Measurements from ENCODE around the gene NMRK2. TPM values are rescaled to one million over a fixed set of nuclear protein-coding genes. Genes with fewer than 3 reads are reported as not detected.

Gene NMRK2
- total and polyA plus RNA-seq, 2 of the 13 experiments (the other 11 are each of a cell fraction or from before 2014, with no cell fraction given): not detected

- TF ChIP-seq, protein P1, sequence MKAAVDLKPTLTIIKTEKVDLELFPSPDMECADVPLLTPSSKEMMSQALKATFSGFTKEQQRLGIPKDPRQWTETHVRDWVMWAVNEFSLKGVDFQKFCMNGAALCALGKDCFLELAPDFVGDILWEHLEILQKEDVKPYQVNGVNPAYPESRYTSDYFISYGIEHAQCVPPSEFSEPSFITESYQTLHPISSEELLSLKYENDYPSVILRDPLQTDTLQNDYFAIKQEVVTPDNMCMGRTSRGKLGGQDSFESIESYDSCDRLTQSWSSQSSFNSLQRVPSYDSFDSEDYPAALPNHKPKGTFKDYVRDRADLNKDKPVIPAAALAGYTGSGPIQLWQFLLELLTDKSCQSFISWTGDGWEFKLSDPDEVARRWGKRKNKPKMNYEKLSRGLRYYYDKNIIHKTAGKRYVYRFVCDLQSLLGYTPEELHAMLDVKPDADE (CRISPR knock-in tag; IDR thresholded peaks at IDR 0.05): no peak
- TF ChIP-seq ZNF550 (CRISPR knock-in tag; IDR thresholded peaks at IDR 0.05; ENCODE audit: borderline replicate concordance) (no peak), ATF2 (CRISPR knock-in tag; IDR thresholded peaks at IDR 0.05) (no peak), ZNF775 (CRISPR knock-in tag; IDR thresholded peaks at IDR 0.05; ENCODE audit: borderline replicate concordance) (no peak), BORCS8-MEF2B (CRISPR knock-in tag; IDR thresholded peaks at IDR 0.05) (no peak), ZNF557 (CRISPR knock-in tag; IDR thresholded peaks at IDR 0.05) (no peak), RXRB (CRISPR knock-in tag; IDR thresholded peaks at IDR 0.05; ENCODE audit: borderline replicate concordance) (no peak), ZFY (CRISPR knock-in tag; IDR thresholded peaks at IDR 0.05) (peak; percentile 48), CTCF (CRISPR knock-in tag; IDR thresholded peaks at IDR 0.05) (no peak), HBP1 (CRISPR knock-in tag; IDR thresholded peaks at IDR 0.05; ENCODE audit: low read depth) (0 out of 2 replicates have a peak, but pooled peaks have one; percentile 17), ZNF547 (CRISPR knock-in tag; IDR thresholded peaks at IDR 0.05) (no peak), FOSL2 (CRISPR knock-in tag; IDR thresholded peaks at IDR 0.05) (no peak), RBFOX2 (IDR thresholded peaks at IDR 0.05; ENCODE audit: low read depth, low read length) (peak; percentile 62), ZNF558 (CRISPR knock-in tag; IDR thresholded peaks at IDR 0.05; ENCODE audit: borderline replicate concordance) (no peak), MYNN (CRISPR knock-in tag; IDR thresholded peaks at IDR 0.05; ENCODE audit: low read depth) (no peak)
- TF ChIP-seq, protein P2, sequence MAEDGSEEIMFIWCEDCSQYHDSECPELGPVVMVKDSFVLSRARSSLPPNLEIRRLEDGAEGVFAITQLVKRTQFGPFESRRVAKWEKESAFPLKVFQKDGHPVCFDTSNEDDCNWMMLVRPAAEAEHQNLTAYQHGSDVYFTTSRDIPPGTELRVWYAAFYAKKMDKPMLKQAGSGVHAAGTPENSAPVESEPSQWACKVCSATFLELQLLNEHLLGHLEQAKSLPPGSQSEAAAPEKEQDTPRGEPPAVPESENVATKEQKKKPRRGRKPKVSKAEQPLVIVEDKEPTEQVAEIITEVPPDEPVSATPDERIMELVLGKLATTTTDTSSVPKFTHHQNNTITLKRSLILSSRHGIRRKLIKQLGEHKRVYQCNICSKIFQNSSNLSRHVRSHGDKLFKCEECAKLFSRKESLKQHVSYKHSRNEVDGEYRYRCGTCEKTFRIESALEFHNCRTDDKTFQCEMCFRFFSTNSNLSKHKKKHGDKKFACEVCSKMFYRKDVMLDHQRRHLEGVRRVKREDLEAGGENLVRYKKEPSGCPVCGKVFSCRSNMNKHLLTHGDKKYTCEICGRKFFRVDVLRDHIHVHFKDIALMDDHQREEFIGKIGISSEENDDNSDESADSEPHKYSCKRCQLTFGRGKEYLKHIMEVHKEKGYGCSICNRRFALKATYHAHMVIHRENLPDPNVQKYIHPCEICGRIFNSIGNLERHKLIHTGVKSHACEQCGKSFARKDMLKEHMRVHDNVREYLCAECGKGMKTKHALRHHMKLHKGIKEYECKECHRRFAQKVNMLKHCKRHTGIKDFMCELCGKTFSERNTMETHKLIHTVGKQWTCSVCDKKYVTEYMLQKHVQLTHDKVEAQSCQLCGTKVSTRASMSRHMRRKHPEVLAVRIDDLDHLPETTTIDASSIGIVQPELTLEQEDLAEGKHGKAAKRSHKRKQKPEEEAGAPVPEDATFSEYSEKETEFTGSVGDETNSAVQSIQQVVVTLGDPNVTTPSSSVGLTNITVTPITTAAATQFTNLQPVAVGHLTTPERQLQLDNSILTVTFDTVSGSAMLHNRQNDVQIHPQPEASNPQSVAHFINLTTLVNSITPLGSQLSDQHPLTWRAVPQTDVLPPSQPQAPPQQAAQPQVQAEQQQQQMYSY (CRISPR knock-in tag; IDR thresholded peaks at IDR 0.05): no peak
- TF ChIP-seq, protein P3, sequence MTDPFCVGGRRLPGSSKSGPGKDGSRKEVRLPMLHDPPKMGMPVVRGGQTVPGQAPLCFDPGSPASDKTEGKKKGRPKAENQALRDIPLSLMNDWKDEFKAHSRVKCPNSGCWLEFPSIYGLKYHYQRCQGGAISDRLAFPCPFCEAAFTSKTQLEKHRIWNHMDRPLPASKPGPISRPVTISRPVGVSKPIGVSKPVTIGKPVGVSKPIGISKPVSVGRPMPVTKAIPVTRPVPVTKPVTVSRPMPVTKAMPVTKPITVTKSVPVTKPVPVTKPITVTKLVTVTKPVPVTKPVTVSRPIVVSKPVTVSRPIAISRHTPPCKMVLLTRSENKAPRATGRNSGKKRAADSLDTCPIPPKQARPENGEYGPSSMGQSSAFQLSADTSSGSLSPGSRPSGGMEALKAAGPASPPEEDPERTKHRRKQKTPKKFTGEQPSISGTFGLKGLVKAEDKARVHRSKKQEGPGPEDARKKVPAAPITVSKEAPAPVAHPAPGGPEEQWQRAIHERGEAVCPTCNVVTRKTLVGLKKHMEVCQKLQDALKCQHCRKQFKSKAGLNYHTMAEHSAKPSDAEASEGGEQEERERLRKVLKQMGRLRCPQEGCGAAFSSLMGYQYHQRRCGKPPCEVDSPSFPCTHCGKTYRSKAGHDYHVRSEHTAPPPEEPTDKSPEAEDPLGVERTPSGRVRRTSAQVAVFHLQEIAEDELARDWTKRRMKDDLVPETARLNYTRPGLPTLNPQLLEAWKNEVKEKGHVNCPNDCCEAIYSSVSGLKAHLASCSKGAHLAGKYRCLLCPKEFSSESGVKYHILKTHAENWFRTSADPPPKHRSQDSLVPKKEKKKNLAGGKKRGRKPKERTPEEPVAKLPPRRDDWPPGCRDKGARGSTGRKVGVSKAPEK (CRISPR knock-in tag; IDR thresholded peaks at IDR 0.05; ENCODE audit: borderline replicate concordance): no peak
Measured at GRCh38 chr19:3983936-3984583, 51.2 kb downstream of the NMRK2 start (continued).
